ENCODE measurements around the gene MYNN. TPM values are rescaled to one million over a fixed set of nuclear protein-coding genes. Genes with fewer than 3 reads are reported as not detected.
A peak's percentile ranks its signal among the peaks of the same experiment; 100 is the strongest.

Gene MYNN
- total and polyA plus RNA-seq, 2 donors (not counting 1 experiment from before 2014, with no cell fraction given): 14.7 to 24.0 TPM

GRCh38 chr3:169811631-169812331, 38.6 kb downstream of the MYNN start:
- CTCF ChIA-PET: interaction anchor here (0.6 to 2.3 kb wide), 12 partner anchors 15 to 287 kb away, joined by 3 to 13 read pairs (median 4); partner anchors contain the start of genes ACTRT3 and SEC62
- ATAC-seq (ENCODE audit: low read depth) (peak; percentile 18), DNase-seq (peak; percentile 66)
- no peaks in the 10 kb centered on the region for H3K9me3 Mint-ChIP-seq (ENCODE audit: insufficient read depth)
- no peaks in the 10 kb centered on the region for H4K20me1 ChIP-seq (ENCODE audit: control insufficient read depth, insufficient read depth, low read length, poor library complexity, severe bottlenecking)
- POLR2A ChIA-PET: interaction anchor here (0.7 to 2.0 kb wide), 7 partner anchors 31 to 191 kb away, joined by 3 to 13 read pairs (median 5); partner anchors contain the start of genes ACTRT3, MYNN and TERC
- peak overlapping the region; percentile 46 to 77 for H3K27ac ChIP-seq (ENCODE audit: low read length in 2 of 2)
- H3K27me3 Mint-ChIP-seq: no peaks in the 10 kb centered on the region
- no peaks in the 10 kb centered on the region for H3K27me3 ChIP-seq (replicated peaks in 1 of 4; ENCODE audit: control extremely low read depth in 1 of 4, control insufficient read depth in 3 of 4, insufficient read depth in 4 of 4, low read length in 3 of 4)
- peak overlapping the region; percentile 93 for H3K27ac Mint-ChIP-seq
- H3K9ac ChIP-seq (ENCODE audit: low read length): peak overlapping the region; percentile 66
- TF ChIP-seq EZH2 (IDR thresholded peaks at IDR 0.05; ENCODE audit: borderline replicate concordance, insufficient read depth, low read depth, low read length, poor library complexity, severe bottlenecking) (no peak), CTCF (IDR thresholded peaks at IDR 0.05) (no peak)
- H2AFZ ChIP-seq (ENCODE audit: insufficient read depth, low read depth, low read length, poor library complexity, severe bottlenecking): peak overlapping the region; percentile 91
- H3K36me3 ChIP-seq (replicated peaks in 1 of 2; ENCODE audit: control extremely low read depth in 1 of 2, control insufficient read depth in 1 of 2, extremely low read depth in 1 of 2, insufficient read depth in 2 of 2, low read length in 1 of 2): no peaks in the 10 kb centered on the region
- H3K4me2 ChIP-seq (replicated peaks; ENCODE audit: low read depth, low read length, poor library complexity, severe bottlenecking): peak overlapping the region; percentile 82
- intact Hi-C loops (cut with micrococcal nuclease): loop anchor here (1.0 to 5.0 kb wide), 4 partner anchors 47 to 226 kb away; partner anchors contain the start of genes GPR160 and TERC
- peaks cover 19 to 28% of the 10 kb centered on the region in 2 donors for H3K4me1 ChIP-seq (ENCODE audit: control insufficient read depth in 2 of 2, insufficient read depth in 2 of 2, low read length in 2 of 2)
- H3K4me3 Mint-ChIP-seq: peak overlapping the region; percentile 87
- 4% methylated on average over 25 of the region's 29 CpGs for WGBS (ENCODE audit: insufficient coverage)
- H3K79me2 ChIP-seq (ENCODE audit: control insufficient read depth, insufficient read depth, low read length): no peaks in the 10 kb centered on the region
- H3K9me3 ChIP-seq (ENCODE audit: control extremely low read depth in 1 of 3, control insufficient read depth in 2 of 3, insufficient read depth in 1 of 3, low read length in 2 of 3): peaks cover 0 to 6% (median 6%) of the 10 kb centered on the region in 3 donors
- peaks cover 34% of the 10 kb centered on the region for H3K4me1 Mint-ChIP-seq
- H3K4me3 ChIP-seq (ENCODE audit: control extremely low read depth in 1 of 5, extremely low read depth in 1 of 5, insufficient read depth in 1 of 5, low read depth in 2 of 5, low read length in 4 of 5): peak overlapping the region; percentile 17 to 79 (median 68)
